Colonic mucosa (tissue), 4 donors: Measurements from ENCODE around the gene PTGES2. TPM values are rescaled to one million over a fixed set of nuclear protein-coding genes. Genes with fewer than 3 reads are reported as not detected.

Experiments
- DNase-seq: peaks from one replicate; pipeline ENCODE4 v3.0.0-alpha.2; 2020
- H3K27ac ChIP-seq: fragments of 200-600 bp; one replicate; pipeline ENCODE4 v1.8.0; 2021
- H3K27me3 ChIP-seq: fragments of 200-600 bp; one replicate; pipeline ENCODE4 v1.8.0; 2021
- H3K36me3 ChIP-seq: fragments of 200-600 bp; one replicate; pipeline ENCODE4 v1.8.0; 2021
- H3K4me1 ChIP-seq: fragments of 200-600 bp; one replicate; pipeline ENCODE4 v1.8.0; 2021; ENCODE audit warnings: mild to moderate bottlenecking
- H3K4me3 ChIP-seq: fragments of 200-600 bp; one replicate; pipeline ENCODE4 v1.8.0; 2021
- H3K9ac ChIP-seq, 2 donors: one replicate each; pipeline ENCODE4 v1.7.0; 2013; ENCODE audit warnings: control low read depth in 2 of 2, low read depth in 2 of 2, low read length in 2 of 2
- H3K9me3 ChIP-seq: fragments of 200-600 bp; one replicate; pipeline ENCODE4 v1.8.0; 2021
- CTCF ChIP-seq: fragments of 200-600 bp; IDR thresholded peaks from one replicate; pipeline ENCODE4 v1.8.0; 2022; ENCODE audit warnings: antibody characterized with exemption, mild to moderate bottlenecking
- intact Hi-C: fragments of 100-400 bp; cut with DNase I; formaldehyde crosslinking; loops from one replicate; pipeline ENCODE4 v1.14.1; 2022
- total RNA-seq, 2 donors: library from RNA; stranded (reverse); fragmentation: NEBNext Ultra II Directional in 1 of 2; extraction: Animal tissue kit (Norgen Biotek cat#: 25700) in 1 of 2; gene quantifications; one replicate each; pipeline ENCODE4 v1.2.1, GENCODE V29; 2021
- donor health status: healthy.
- donor health status: DM: no; HTN: no; CAD: no.
- donor health status: DM: no; HTN: no; CAD: no.

Gene PTGES2
- total RNA-seq, 2 donors from 2014 or later: 93.7 to 142 TPM

- TF ChIP-seq CTCF: no peak
- DNase-seq: peak; percentile 98
- Histone ChIP-seq H3K9me3 (no peaks in the 10 kb centered on the region), H3K4me1 (no peaks in the 10 kb centered on the region), H3K4me3 (peak within 1 kb of the TSS; percentile 82), H3K27me3 (no peaks in the 10 kb centered on the region), H3K9ac (peak within 1 kb of the TSS; percentile 67 to 73), H3K27ac (peak within 1 kb of the TSS; percentile 74), H3K36me3 (no peaks in the 10 kb centered on the region)
- intact Hi-C loops: no loop called here
These were observed 32.5 kb upstream of the PTGES2 start, which contains the start of gene BBLN for GRCh38 chr9:128159784-128160602. Gene BBLN (plus strand): TSS chr9:128160265. CDS start chr9:128160408, 143 bp downstream.

- DNase-seq: peak; percentile 48
- H3K27ac ChIP-seq: peak overlapping the region; percentile 74
- TF ChIP-seq CTCF: no peak
- no peaks in the 10 kb centered on the region for H3K9me3 ChIP-seq
- peak overlapping the region; percentile 59 to 63 for H3K9ac ChIP-seq
- no peaks in the 10 kb centered on the region for H3K27me3 ChIP-seq
- no peaks in the 10 kb centered on the region for H3K4me1 ChIP-seq
- peak overlapping the region; percentile 82 for H3K4me3 ChIP-seq
- H3K36me3 ChIP-seq: no peaks in the 10 kb centered on the region
- intact Hi-C loops: no loop called here
These were observed 31.9 kb upstream of the PTGES2 start for GRCh38 chr9:128159522-128159783.

DNA sequence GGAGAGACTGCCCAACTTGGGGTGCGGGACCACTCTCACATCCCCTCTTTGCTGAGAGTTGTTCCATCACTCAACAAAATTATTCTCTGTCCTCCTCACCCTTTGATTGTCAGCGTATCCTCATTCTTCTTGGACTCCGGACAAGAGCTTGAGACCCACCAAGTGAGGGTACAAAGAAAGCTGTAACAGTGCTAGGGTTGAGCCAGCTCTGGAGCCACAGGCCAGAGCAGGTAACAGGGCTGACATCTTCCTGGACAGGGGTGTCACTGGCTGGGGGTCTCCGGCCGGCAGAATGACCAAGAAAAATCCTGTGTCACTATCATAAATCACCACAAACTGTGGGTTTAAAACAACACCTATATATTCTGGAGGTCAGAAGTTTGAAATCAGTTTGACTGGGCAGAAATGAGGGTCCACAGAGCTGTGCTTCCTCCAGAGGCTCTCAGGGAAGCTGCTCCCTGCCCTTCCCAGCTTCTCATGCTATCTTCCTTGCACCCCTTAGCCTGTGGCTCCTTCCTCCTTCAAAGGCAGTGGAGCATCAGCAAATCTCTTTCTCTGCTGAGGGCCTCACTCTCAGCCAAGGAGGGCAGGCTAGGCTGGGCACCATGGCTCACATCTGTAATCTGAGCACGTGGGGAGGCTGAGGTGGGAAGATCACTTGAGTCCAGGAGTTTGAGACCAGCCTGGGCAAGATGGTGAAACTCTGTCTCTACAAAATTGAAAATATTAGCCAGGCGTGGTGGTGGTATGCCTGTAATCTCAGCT lies 28.4 kb upstream of the PTGES2 start:
- Histone ChIP-seq H3K9me3 (no peaks in the 10 kb centered on the region), H3K9ac (no peak overlapping the region), H3K27ac (no peak overlapping the region), H3K4me1 (no peaks in the 10 kb centered on the region), H3K27me3 (no peaks in the 10 kb centered on the region), H3K4me3 (no peak overlapping the region), H3K36me3 (no peaks in the 10 kb centered on the region)
- no peak for TF ChIP-seq CTCF
- no peak for DNase-seq
- intact Hi-C loops: no loop called here

DNA sequence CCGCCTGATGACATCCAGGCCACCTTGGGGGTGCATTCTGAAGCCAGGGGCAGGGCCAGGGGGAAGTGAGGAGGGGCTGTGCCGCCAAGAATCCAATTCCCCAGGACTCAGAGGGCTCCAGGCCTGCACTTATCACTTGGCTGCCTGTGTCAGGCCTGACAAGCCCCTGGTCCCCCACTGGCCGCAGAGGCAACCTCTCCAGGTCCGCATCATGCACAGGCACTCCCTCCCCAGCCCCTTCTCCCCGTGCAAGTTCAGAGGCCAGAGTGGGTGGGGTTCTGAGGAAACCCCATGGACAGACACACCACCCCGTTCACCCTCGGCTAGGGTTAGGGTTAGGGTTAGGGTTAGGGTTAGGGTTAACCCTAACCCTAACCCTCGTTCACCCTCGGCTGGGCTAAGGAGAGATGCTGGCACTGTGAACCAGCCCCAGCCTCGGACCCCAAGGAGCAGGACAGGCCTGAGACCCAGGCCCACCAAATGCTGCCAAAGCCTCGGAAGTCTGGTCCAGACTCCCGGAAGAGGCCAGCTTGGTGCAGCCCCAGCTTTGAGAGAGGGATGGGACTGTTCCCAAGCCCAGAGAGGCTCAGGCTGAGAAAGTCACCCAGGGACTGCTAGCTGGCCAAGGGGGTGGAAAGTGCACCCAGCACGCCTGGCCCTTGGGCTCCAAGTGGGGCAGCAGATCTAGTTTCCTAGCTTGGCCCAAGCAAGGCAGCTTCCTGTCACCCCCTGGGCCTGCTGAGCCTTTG lies 26.6 kb upstream of the PTGES2 start:
- H3K4me3 ChIP-seq: no peak overlapping the region
- intact Hi-C loops: no loop called here
- no peaks in the 10 kb centered on the region for H3K4me1 ChIP-seq
- H3K9ac ChIP-seq: no peak overlapping the region
- no peaks in the 10 kb centered on the region for H3K9me3 ChIP-seq
- no peak overlapping the region for H3K27ac ChIP-seq
- H3K36me3 ChIP-seq: no peaks in the 10 kb centered on the region
- H3K27me3 ChIP-seq: no peaks in the 10 kb centered on the region
- no peak for TF ChIP-seq CTCF
- DNase-seq: no peak

DNA sequence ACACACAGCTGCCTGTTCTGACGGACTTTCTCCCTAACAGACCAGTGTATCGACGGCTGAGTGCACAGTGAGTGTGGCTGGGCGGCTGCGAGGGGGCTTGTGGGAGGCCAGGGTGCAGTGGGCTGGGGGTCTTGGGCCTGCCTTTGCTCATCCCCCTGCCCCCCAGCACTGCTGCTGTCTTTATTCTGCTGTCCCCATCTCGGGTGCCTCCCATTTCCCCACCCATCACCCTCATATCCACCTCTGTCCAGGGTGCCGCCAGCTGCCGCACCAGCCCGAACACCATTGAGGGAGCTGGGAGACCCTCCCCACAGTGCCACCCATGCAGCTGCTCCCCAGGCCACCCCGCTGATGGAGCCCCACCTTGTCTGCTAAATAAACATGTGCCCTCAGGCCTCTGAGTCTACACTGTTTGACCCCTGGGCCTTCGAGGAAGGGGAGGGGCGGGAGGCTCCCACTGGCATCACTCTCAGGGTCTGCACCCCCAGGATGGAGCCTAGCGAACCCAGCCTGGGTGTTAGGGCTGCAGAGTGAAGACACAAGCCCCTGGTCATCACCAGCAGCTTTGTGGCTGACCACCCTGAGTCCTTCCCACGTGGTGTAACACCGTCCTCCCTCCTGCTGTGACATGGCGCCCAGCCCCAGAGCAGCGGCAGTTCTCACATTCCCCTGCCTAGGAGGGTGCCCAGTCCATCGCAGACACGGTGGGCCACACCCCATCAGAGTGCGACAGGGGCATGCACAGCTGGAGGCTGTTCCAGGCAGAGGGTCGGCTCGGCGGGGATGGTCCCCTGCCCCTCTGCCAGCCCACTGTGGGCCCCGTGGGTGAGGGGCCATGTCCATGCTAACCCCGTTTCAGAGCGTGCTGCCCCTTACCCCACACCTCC lies 25.8 kb upstream of the PTGES2 start:
- peaks cover 4% of the 10 kb centered on the region for H3K4me1 ChIP-seq
- intact Hi-C loops: no loop called here
- no peaks in the 10 kb centered on the region for H3K36me3 ChIP-seq
- H3K9ac ChIP-seq: no peak overlapping the region
- no peak overlapping the region for H3K27ac ChIP-seq
- no peaks in the 10 kb centered on the region for H3K9me3 ChIP-seq
- DNase-seq: no peak
- H3K4me3 ChIP-seq: no peak overlapping the region
- TF ChIP-seq CTCF: no peak
- no peaks in the 10 kb centered on the region for H3K27me3 ChIP-seq
